Parathyroid adenoma (tissue), 2 donors: ENCODE results near the gene TMEM140.
A peak's percentile ranks its signal among the peaks of the same experiment; 100 is the strongest.

ENCODE experiments used
- H2AFZ ChIP-seq: fragments of 300-600 bp; sonication (generic); one replicate; pipeline ENCODE4 v1.7.0; 2017; ENCODE audit warnings: antibody characterized with exemption, mild to moderate bottlenecking
- H3K27ac ChIP-seq: fragments of 300-600 bp; sonication (generic); one replicate; pipeline ENCODE4 v1.7.0; 2017
- H3K27me3 ChIP-seq: fragments of 300-600 bp; sonication (generic); one replicate; pipeline ENCODE4 v1.7.0; 2017; ENCODE audit warnings: low read length; ENCODE audit not compliant: control insufficient read depth, insufficient read depth
- H3K36me3 ChIP-seq: fragments of 300-600 bp; sonication (generic); one replicate; pipeline ENCODE4 v1.7.0; 2017; ENCODE audit warnings: low read length; ENCODE audit not compliant: control insufficient read depth, insufficient read depth
- H3K4me1 ChIP-seq: fragments of 300-600 bp; sonication (generic); one replicate; pipeline ENCODE4 v1.7.0; 2017; ENCODE audit warnings: control low read depth
- H3K4me2 ChIP-seq: fragments of 300-600 bp; sonication (generic); one replicate; pipeline ENCODE4 v1.7.0; 2017; ENCODE audit warnings: low read length
- H3K4me3 ChIP-seq: fragments of 300-600 bp; sonication (generic); one replicate; pipeline ENCODE4 v1.7.0; 2017; ENCODE audit warnings: low read depth, low read length
- H3K79me2 ChIP-seq: fragments of 300-600 bp; sonication (generic); one replicate; pipeline ENCODE4 v1.7.0; 2017; ENCODE audit warnings: control low read depth
- H3K9ac ChIP-seq: fragments of 300-600 bp; sonication (generic); one replicate; pipeline ENCODE4 v1.7.0; 2017; ENCODE audit warnings: mild to moderate bottlenecking
- H3K9me3 ChIP-seq: fragments of 300-600 bp; sonication (generic); one replicate; pipeline ENCODE4 v1.7.0; 2017; ENCODE audit warnings: low read length; ENCODE audit not compliant: control insufficient read depth
- CTCF ChIP-seq: fragments of 300-600 bp; sonication (generic); IDR thresholded peaks from one replicate; pipeline ENCODE4 v1.7.0; 2017; ENCODE audit warnings: antibody characterized with exemption, mild to moderate bottlenecking
- donor health status: primary hyperparathyroidism.

The TMEM140 gene

GRCh38 chr7:135164357-135165061 is 16.6 kb downstream of the TMEM140 start:
- Histone ChIP-seq H3K9me3 (no peaks in the 10 kb centered on the region), H3K27me3 (no peaks in the 10 kb centered on the region), H3K27ac (no peak overlapping the region), H3K79me2 (peaks cover 5% of the 10 kb centered on the region), H3K4me3 (no peak overlapping the region), H2AFZ (no peak overlapping the region), H3K36me3 (no peaks in the 10 kb centered on the region), H3K9ac (no peak overlapping the region), H3K4me2 (no peak overlapping the region), H3K4me1 (peaks cover 21% of the 10 kb centered on the region)
- TF ChIP-seq CTCF, result no peak

DNA sequence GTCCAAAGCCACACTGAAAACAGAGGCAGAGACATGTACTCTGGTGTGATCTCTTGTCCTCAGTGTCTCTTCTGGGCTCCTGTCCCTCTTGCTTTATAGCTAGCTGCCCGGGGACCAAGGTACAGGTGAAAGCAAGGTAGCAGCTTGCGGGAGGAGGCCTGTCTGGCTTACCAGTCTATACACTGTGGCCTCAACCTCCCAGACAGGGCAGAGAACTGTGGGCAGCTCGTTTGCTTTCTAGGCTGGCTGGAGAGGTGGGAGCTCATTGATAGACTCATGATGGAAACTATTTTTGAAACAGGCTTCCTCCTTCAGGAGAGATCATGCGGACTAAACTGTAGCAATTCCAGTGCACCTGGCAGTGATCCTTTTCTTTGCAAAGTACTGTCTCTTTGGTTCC is 18.0 kb downstream of the TMEM140 start:
- Histone ChIP-seq H2AFZ (no peak overlapping the region), H3K9me3 (no peaks in the 10 kb centered on the region), H3K4me2 (no peak overlapping the region), H3K79me2 (peaks cover 5% of the 10 kb centered on the region), H3K4me3 (no peak overlapping the region), H3K4me1 (peaks cover 14% of the 10 kb centered on the region), H3K27ac (peak overlapping the region; percentile 34), H3K27me3 (no peaks in the 10 kb centered on the region), H3K9ac (no peak overlapping the region), H3K36me3 (no peaks in the 10 kb centered on the region)
- no peak for TF ChIP-seq CTCF

DNA sequence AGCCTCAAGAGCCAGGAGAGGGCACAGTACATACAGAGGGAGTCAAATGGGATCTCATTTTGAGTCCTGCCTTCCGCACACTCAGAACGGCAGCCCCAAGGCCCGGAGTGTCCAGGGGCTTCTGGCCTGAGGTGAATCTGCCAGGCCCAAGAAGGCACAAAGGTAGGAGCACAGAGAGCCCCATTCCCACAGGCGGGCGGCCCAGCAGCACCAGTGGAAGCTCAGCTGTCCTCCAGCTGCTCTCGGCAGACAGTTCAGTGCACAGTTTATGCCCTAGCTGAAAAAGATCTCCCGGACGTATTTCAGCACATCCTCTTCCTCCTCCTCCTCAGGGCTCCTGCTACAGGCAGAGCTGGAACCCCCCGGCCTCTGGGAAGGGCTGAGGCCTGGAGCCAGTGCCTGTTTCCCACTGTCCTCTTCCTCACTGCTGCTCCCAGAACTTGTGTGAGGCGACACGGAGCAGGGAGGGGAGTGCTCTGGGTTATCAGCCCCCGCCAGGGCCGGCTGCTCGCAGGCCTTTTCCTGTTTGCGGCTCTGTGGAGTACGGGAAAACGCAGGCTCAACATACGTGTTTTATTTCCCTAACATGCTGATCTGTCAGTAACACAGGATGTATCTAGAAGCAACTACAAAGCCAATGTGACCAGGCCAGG is 18.6 kb downstream of the TMEM140 start:
- no peak overlapping the region for H3K4me3 ChIP-seq
- no peak for TF ChIP-seq CTCF
- no peak overlapping the region for H3K9ac ChIP-seq
- H3K36me3 ChIP-seq, result no peaks in the 10 kb centered on the region
- no peaks in the 10 kb centered on the region for H3K27me3 ChIP-seq
- no peaks in the 10 kb centered on the region for H3K9me3 ChIP-seq
- H2AFZ ChIP-seq, result no peak overlapping the region
- H3K79me2 ChIP-seq, result peaks cover 5% of the 10 kb centered on the region
- H3K4me2 ChIP-seq, result no peak overlapping the region
- peak overlapping the region; percentile 34 for H3K27ac ChIP-seq
- peaks cover 12% of the 10 kb centered on the region for H3K4me1 ChIP-seq

GRCh38 chr7:135167365-135167917 is 19.6 kb downstream of the TMEM140 start:
- Histone ChIP-seq H3K79me2 (peaks cover 5% of the 10 kb centered on the region), H3K27me3 (no peaks in the 10 kb centered on the region), H3K4me1 (peaks cover 12% of the 10 kb centered on the region), H3K4me2 (no peak overlapping the region), H3K4me3 (no peak overlapping the region), H3K9me3 (no peaks in the 10 kb centered on the region), H3K36me3 (no peaks in the 10 kb centered on the region), H3K9ac (no peak overlapping the region), H3K27ac (peak overlapping the region; percentile 32), H2AFZ (no peak overlapping the region)
- no peak for TF ChIP-seq CTCF
